GM12891 (cell line): ENCODE results near the gene FNDC3B.

Experiments used
- DNase-seq: peaks from one replicate; pipeline ENCODE4 v3.0.0; 2011; ENCODE audit warnings: low spot score; ENCODE audit not compliant: insufficient read length
- FAIRE-seq: peaks from 2 replicates; lab custom pipeline; 2011; peaks lifted over from hg19 to GRCh38; lab: Jason Lieb, UNC
- PAX5 ChIP-seq: IDR thresholded peaks from 2 replicates; pipeline ENCODE4 v1.6.1; 2011; ENCODE audit warnings: low read length, moderate library complexity, mild to moderate bottlenecking; ENCODE audit not compliant: insufficient read depth, severe bottlenecking
- POLR2A ChIP-seq: IDR thresholded peaks from 2 replicates; pipeline ENCODE4 v1.6.1; 2011; ENCODE audit warnings: low read depth, low read length, control low read depth
- POLR2AphosphoS5 ChIP-seq: IDR thresholded peaks from 2 replicates; pipeline ENCODE4 v1.6.1; 2011; ENCODE audit warnings: low read depth, low read length, control low read depth
- POU2F2 ChIP-seq: IDR thresholded peaks from 2 replicates; pipeline ENCODE4 v1.6.1; 2011; ENCODE audit warnings: low read depth, mild to moderate bottlenecking, control low read depth, low read length, moderate library complexity
- SPI1 ChIP-seq: IDR thresholded peaks from 2 replicates; pipeline ENCODE4 v1.6.1; 2011; ENCODE audit warnings: low read depth, low read length, control low read depth
- TAF1 ChIP-seq: IDR thresholded peaks from 2 replicates; pipeline ENCODE4 v1.6.1; 2011; ENCODE audit warnings: low read depth, low read length, control low read depth

The FNDC3B gene

GRCh38 chr3:172106037-172106954, 66.9 kb downstream of the FNDC3B start:
- DNase-seq (no peak), FAIRE-seq (no peak)
- TF ChIP-seq POLR2A (no peak), PAX5 (no peak), TAF1 (no peak), SPI1 (no peak), POU2F2 (no peak), POLR2AphosphoS5 (no peak)

DNA sequence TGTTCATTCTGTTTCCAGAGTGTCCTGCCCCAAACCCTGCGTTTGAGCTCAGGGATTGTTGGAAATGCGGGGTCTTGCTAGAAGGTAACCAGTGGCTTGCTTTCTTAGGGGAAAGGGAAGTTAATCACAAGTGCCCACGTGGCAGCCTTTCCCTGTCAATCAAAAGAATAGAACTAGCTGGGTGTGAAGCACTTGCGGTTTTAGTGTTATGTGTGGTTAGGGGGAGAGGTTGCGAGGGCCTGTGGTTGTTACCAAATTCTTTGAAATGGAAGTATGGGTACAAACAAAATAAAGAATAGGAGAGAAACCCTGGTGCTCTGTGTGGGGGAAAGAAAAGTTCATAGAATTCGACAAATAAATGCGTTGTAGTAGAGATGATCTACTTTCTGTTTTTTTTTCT, 67.6 kb downstream of the FNDC3B start:
- DNase-seq (no peak), FAIRE-seq (peak; percentile 20)
- TF ChIP-seq POLR2AphosphoS5 (no peak), PAX5 (no peak), TAF1 (no peak), SPI1 (no peak), POLR2A (no peak), POU2F2 (no peak)

DNA sequence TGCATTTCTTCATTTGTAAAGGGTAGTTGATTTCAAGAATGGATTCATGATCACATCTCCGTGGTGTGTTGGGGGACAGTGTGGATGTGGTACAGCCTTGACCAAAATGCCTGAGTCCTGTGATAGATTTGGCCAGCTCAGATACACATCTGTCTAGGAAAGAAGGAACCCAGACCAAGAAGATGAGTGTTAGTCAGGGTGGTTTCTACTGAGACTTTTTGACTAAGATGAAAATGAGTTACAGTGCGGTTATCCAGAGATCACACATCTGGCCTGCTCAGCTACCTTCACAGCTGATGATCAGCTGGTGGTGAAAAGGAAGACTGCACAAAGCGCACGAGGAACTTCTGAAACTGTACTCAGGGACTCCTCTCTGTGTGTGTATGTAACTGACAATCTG, 68.0 kb downstream of the FNDC3B start:
- peak; percentile 92 for FAIRE-seq
- TF ChIP-seq POLR2A (no peak), SPI1 (peak; percentile 76), POLR2AphosphoS5 (no peak), POU2F2 (peak; percentile 50; the same call in 1 of the 2 replicates), PAX5 (peak; percentile 38), TAF1 (no peak)
- peak; percentile 46 for DNase-seq

GRCh38 chr3:172110127-172110779, 70.9 kb downstream of the FNDC3B start:
- TF ChIP-seq TAF1 (no peak), POLR2AphosphoS5 (no peak), SPI1 (no peak), POLR2A (no peak), POU2F2 (no peak), PAX5 (no peak)
- FAIRE-seq = no peak
- DNase-seq = no peak

GRCh38 chr3:172111163-172111562, 71.8 kb downstream of the FNDC3B start:
- DNase-seq = no peak
- TF ChIP-seq POLR2A (no peak), TAF1 (no peak), PAX5 (no peak), POU2F2 (no peak), SPI1 (no peak), POLR2AphosphoS5 (no peak)
- no peak for FAIRE-seq

DNA sequence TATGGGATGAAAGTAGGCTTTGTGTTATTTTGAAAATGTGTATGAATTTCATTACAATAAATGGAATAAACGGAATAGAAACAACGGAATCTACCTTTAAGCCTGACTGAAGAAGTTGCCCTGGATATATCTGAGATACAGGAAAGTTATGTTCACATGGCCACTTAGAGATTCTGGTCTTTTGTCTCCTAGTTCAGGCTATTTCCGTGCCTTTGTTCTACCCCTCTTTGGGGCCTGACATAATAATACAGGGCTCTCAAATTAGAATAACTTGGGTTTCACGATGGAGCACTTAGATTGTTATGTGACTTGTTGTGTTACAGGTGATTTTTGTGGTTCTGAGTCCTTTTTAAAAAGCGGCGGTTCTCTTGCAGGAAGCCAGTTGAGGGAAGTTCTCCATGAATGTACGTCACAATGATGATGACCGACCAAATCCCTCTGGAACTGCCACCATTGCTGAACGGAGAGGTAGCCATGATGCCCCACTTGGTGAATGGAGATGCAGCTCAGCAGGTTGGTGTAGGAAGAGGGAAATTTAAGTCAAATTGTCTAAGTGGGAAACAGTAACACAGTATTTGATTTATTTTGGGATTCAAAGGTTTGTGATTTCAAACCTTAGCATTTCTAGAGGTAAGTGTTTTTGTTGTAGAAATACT, 72.8 kb downstream of the FNDC3B start:
- no peak for DNase-seq
- no peak for FAIRE-seq
- TF ChIP-seq POU2F2 (no peak), POLR2AphosphoS5 (no peak), SPI1 (no peak), POLR2A (no peak), PAX5 (no peak), TAF1 (no peak)

DNA sequence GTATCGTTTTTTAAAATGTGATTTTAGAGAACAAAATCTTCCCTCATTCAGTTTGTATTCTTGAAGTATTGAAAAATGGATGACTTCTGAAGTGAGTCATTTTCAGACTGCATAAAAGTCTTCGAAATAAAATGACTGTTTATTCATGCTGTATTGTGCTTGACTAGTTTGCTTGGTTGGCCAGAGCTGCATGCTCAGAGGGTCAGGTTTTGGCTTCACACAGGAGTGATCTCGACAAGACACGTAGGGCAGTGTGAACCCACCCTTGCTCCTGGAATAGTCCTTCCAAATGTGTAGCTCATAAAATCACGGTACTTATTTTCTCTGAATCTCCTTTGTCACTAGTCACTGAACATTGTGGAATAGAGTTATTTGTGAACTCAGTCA, 73.3 kb downstream of the FNDC3B start:
- DNase-seq = no peak
- no peak for FAIRE-seq
- TF ChIP-seq POLR2AphosphoS5 (no peak), SPI1 (no peak), TAF1 (no peak), PAX5 (no peak), POU2F2 (no peak), POLR2A (no peak)

GRCh38 chr3:172113710-172114109, 74.3 kb downstream of the FNDC3B start:
- FAIRE-seq = no peak
- TF ChIP-seq TAF1 = no peak
- no peak for TF ChIP-seq POLR2AphosphoS5
- no peak for TF ChIP-seq PAX5
- no peak for TF ChIP-seq SPI1
- TF ChIP-seq POLR2A = no peak
- no peak for TF ChIP-seq POU2F2

GRCh38 chr3:172115059-172115458, 75.7 kb downstream of the FNDC3B start:
- DNase-seq (no peak), FAIRE-seq (no peak)
- TF ChIP-seq POLR2AphosphoS5 (no peak), PAX5 (no peak), TAF1 (no peak), SPI1 (no peak), POLR2A (no peak), POU2F2 (no peak)

More at GRCh38 chr3:172113710-172114109, 74.3 kb downstream of the FNDC3B start:
- DNase-seq = no peak

GRCh38 chr3:172115787-172116186, 76.4 kb downstream of the FNDC3B start:
- TF ChIP-seq POU2F2 (no peak), POLR2AphosphoS5 (no peak), POLR2A (no peak), TAF1 (no peak), PAX5 (no peak), SPI1 (no peak)
- FAIRE-seq (no peak), DNase-seq (no peak)
